Caki2 (cell line): Measurements from ENCODE around the gene GPC5. TPM values are rescaled to one million over a fixed set of nuclear protein-coding genes. Genes with fewer than 3 reads are reported as not detected.
"Not testable (repeated sequence)": the region's sequence is repeated elsewhere in the genome, so short reads cannot be mapped to it uniquely, and the experiment has no call there.

Experiments used
- DNase-seq: peaks from one replicate; pipeline ENCODE4 v3.0.0-alpha.2; 2015; ENCODE audit warnings: low read depth
- in situ Hi-C: cut with HindIII; loops from 2 replicates; pipeline ENCODE4 v1.10.0; 2016; ENCODE audit warnings: low sequenced_read_pairs, low pct_unique_long_range_greater_than_20kb, mixed read lengths
- total RNA-seq: library from RNA; depleted of rRNA; stranded (reverse); fragments of >200 nt; shearing (Covaris generic); gene quantifications from 2 replicates; pipeline ENCODE4 v1.2.3, GENCODE V29; 2014; ENCODE audit warnings: low replicate concordance

The GPC5 gene
- total RNA-seq, 1 experiment from 2014 or later = not detected

DNA sequence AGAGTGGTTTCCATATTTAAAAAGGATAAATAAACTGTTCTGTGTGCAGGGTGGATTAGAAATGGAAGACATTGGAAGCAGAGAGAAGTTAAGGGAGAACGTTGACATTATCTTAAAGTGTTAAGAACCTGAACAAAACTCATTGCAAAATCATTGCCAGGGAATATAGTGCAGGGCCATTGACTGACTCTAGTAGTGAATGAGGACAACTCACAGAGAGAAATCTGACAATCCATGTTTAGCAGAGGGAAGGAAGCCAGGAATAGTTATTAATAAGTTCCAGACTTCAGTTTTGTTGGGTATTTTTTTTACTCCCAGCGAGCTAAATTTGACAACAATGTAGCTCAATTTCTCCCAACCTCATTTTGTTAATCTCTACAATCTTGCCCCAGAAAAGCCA lies 1273.4 kb downstream of the GPC5 start:
- DNase-seq = no peak
- in situ Hi-C loops = no loop called here

GRCh38 chr13:92676246-92676645 lies 1277.8 kb downstream of the GPC5 start:
- in situ Hi-C loops = no loop called here

DNA sequence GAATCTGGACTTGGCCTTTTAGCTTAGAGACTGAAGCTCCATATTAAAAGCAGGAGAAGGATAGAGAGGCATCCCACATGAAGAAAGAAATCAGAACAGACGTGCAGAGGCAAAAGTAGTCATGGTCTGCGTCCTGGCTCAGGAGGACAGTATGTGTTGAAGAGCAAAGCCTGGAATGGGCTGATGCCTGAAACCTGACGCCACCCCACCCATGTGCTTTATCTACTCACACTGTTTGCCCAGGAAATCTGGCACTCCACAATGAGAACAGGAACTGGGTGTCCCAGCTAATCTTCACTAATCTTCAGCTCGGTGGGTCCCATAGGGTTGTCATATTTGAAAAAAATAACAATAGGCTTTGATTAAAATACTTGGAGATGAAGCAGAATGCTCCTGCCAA lies 1279.2 kb downstream of the GPC5 start:
- in situ Hi-C loops = no loop called here
- DNase-seq = no peak

More at GRCh38 chr13:92676246-92676645, 1277.8 kb downstream of the GPC5 start:
- DNase-seq = no peak

GRCh38 chr13:92679602-92680001 lies 1281.2 kb downstream of the GPC5 start:
- no peak for DNase-seq
- in situ Hi-C loops = no loop called here

DNA sequence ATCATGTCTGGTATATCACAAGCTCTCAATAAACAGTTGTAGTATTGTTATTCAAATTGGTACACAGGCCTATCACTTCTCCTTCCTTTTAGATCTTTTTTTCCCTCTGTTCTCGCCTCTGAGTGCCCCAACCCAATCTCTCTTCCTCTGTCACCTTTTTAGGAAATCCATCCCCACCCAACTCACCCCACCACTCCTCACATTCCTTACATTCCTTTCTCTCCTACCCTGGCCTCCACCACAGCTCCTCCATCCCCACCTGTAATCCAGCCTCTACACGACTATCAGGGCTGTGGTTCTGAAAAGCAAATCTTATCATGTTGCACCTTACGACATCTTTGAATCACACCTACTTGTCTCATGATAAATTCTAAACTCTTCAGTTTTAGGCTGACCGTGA lies 1282.8 kb downstream of the GPC5 start:
- in situ Hi-C loops = no loop called here
- DNase-seq = no peak

DNA sequence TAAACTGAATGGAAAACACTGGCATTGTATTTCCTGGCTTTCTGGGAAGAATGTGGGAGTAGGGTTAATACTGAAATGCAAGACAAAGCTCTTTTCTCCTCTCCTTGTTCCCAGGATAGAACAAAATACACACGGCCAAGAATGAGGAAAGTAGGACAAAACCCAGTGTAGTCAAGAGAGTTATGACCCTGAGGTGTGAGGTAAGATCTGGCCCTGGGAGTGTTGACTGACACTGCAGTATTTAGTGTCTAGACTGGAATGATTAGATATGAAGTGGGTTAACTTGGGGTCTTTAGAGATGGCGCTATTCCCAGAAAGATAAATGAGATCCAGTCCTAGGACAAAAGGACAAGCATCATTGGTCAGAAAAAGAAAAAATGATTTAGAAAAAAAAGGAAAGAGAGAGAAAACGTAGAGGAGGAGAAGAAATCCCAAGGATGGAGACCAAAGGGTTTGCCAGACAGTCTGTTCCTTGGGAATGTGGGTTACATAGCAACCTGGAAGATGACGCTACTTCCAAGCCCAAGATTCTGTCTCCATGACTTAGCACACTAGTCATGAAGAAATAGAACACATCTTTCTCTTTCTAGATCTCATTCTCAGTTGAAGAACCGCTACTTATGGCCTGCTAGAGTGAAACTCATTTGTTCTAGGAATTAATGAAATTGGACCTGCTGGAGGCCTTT lies 1284.6 kb downstream of the GPC5 start:
- in situ Hi-C loops = no loop called here
- DNase-seq = no peak

- in situ Hi-C loops = no loop called here
- DNase-seq = no peak
Measured at GRCh38 chr13:92694047-92694446, 1295.6 kb downstream of the GPC5 start.

- DNase-seq, in situ Hi-C loops: not testable (repeated sequence)
Measured at GRCh38 chr13:92695827-92696226, 1297.4 kb downstream of the GPC5 start.

GRCh38 chr13:92716749-92717148 lies 1318.3 kb downstream of the GPC5 start:
- in situ Hi-C loops = no loop called here
- peak; percentile 0 for DNase-seq

DNA sequence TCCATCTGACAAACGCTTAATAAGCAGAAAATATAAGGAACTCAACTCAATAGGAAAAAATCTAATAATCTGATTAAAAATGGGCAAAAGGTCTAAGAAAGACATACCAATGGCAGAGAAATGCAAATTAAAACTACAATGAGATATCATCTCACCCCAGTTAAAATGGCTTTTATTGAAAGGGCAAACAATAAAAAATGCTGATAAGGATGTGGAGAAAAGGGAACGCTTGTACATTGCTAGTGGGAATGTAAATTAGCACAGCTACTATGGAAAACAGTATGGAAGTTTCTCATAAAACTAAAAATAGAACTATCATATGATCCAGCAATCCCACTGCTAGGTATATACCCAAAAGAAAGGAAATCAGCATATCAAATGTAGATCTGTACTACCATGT lies 1319.4 kb downstream of the GPC5 start:
- in situ Hi-C loops = no loop called here
- no peak for DNase-seq

- in situ Hi-C loops = no loop called here
Measured at GRCh38 chr13:92719868-92720267, 1321.4 kb downstream of the GPC5 start.

GRCh38 chr13:92721620-92722019 lies 1323.2 kb downstream of the GPC5 start:
- no peak for DNase-seq
- in situ Hi-C loops = no loop called here

More at GRCh38 chr13:92719868-92720267, 1321.4 kb downstream of the GPC5 start:
- DNase-seq = no peak

- in situ Hi-C loops = no loop called here
Measured at GRCh38 chr13:92727118-92727517, 1328.7 kb downstream of the GPC5 start.

DNA sequence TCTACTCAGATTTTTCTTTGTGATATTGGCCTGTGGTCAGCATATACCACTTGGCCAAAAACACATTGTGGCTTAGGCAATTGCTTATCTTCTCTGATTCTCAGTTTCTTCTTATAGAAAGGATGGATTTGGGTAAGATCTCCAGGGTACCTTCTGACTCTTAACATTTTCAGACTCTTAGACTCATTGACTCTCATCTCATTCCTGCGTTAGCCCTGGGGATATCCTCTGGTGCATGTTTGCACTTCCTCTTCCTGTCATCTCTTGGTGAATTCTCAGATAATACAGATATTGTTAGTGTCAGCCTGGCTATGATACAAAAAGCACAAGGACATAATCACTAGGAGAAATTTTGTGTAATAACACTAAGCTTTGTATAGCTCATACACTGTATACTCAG lies 1335.6 kb downstream of the GPC5 start:
- in situ Hi-C loops = no loop called here
- no peak for DNase-seq

More at GRCh38 chr13:92727118-92727517, 1328.7 kb downstream of the GPC5 start:
- DNase-seq = no peak

DNA sequence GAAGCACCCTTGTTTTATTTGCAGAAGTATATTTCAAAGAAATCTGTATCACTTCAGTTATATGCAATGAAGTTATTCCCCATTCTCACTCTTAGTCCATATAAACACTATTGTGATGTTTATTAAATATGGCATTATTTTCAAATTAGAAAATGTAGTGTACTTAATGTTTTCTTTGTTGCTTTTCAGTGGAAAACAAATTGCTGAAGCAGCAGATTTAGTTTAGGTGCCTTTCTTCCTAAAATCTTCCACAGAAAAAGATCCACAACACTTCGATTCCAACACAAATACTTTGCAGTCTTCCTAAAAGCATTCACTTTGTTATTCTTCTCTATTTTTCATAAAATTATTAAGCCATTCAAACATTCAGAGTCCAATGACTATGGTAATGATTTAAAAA lies 1336.1 kb downstream of the GPC5 start:
- in situ Hi-C loops = no loop called here
- no peak for DNase-seq

GRCh38 chr13:92735909-92736308 lies 1337.5 kb downstream of the GPC5 start:
- in situ Hi-C loops = no loop called here
- no peak for DNase-seq

DNA sequence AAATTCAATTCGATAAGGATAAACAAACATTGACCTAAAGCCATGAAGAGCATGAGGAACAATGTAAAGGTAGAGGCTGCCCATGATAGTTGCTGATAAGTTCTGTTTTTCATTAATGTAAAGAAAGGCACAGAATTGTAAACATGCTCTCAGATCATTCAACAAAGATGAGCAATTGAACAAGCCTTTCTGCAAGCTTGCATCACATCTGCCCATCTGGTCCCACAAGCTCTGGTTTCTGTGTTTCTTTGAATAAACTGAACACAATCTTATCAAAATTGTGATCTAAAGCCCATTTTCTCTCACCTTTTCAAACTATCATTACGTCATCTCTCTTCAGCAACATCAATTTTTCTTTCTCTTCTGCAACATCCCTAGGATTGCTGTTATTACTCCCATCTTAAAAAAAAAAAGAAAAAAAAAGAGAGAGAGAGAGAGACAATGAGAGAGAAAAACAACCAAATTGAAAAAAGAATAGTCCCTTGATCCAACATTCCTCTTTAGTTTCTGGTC lies 1340.9 kb downstream of the GPC5 start:
- in situ Hi-C loops = no loop called here

DNA sequence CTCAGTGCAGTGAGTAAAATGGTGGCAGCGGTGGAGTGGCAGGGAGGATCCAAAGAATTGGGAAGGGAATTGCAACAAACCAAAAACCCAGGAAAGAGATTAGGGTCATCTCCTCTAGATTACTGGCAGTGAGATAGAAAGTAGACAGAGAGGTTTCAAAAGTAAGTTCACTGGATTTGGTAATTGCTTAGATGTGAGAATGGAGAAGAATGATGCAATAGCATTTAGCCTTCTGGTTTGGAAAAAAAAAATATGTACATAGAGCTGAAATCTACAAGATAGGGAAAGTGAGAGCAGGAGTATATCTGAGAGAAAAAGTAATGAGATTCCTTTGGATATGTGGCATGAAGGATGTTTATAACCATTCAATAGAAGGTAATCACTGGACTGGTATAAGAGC lies 1345.6 kb downstream of the GPC5 start:
- in situ Hi-C loops = no loop called here
- no peak for DNase-seq

More for the DNA sequence above, 1340.9 kb downstream of the GPC5 start:
- no peak for DNase-seq

DNA sequence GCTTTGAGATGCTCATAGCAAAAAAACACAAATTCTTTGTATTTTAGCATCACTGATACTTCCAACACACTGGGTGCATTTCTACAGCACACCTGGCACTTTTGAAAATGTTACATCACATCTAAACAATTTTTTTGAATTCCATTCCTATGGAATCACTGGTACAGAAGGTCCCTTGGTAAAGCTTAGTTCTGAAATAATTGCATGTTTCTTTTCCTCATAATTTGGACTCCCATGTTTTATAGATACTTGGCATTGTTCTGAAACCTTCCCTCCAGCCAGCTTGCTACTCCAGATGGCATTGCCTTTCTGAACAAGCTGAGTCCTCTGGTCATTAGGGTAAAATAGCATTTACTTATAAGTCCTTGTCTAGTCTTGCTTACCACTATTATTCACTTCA lies 1346.8 kb downstream of the GPC5 start:
- DNase-seq = no peak

DNA sequence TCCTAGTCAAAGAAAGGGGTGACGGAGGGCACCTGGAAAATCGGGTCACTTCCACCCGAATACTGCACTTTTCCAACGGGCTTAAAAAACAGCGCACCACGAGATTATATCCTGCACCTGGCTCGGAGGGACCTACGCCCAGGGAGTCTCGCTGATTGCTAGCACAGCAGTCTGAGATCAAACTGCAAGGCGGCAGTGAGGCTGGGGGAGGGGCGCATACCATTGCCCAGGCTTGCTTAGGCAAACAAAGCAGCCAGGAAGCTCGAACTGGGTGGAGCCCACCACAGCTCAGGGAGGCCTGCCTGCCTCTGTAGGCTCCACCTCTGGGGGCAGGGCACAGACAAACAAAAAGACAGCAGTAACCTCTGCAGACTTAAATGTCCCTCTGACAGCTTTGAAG lies 1354.3 kb downstream of the GPC5 start:
- DNase-seq, in situ Hi-C loops: not testable (repeated sequence)

More for the DNA sequence above, 1346.8 kb downstream of the GPC5 start:
- in situ Hi-C loops = no loop called here
